SU-DHL-6 (cell line): ENCODE data around the gene ART1.

ENCODE experiments used
- CTCF ChIP-seq: fragments of 200-600 bp; sonication (generic); IDR thresholded peaks from one replicate; pipeline ENCODE4 v1.5.1; 2017; ENCODE audit warnings: antibody characterized with exemption, mild to moderate bottlenecking, low read length, moderate library complexity; ENCODE audit not compliant: insufficient read depth, poor library complexity, severe bottlenecking
- EZH2phosphoT487 ChIP-seq: fragments of 200-600 bp; sonication (generic), shearing (Covaris generic); conservative IDR thresholded peaks from 2 replicates; pipeline ENCODE4 v1.6.1; 2018; ENCODE audit warnings: mild to moderate bottlenecking, antibody characterized with exemption, low read length, moderate library complexity, mixed read lengths

- TF ChIP-seq CTCF (no peak), EZH2phosphoT487 (no peak)
These were observed 624 bp downstream of the ART1 start for GRCh38 chr11:3645552-3645951.
